GM12875 (cell line): ENCODE measurements around the gene TOR1AIP1.

Experiments
- H3K4me3 ChIP-seq: one replicate; pipeline ENCODE4 v1.5.1; 2011; ENCODE audit warnings: low read depth, low read length, control low read depth
- TF ChIP-seq, protein P1 (sequence below): IDR thresholded peaks from 2 replicates; pipeline ENCODE4 v1.5.1; 2011; ENCODE audit warnings: low read depth, mild to moderate bottlenecking, control low read depth, inconsistent platforms, low read length, moderate library complexity, borderline replicate concordance; ENCODE audit not compliant: insufficient read depth

TOR1AIP1 gene

DNA sequence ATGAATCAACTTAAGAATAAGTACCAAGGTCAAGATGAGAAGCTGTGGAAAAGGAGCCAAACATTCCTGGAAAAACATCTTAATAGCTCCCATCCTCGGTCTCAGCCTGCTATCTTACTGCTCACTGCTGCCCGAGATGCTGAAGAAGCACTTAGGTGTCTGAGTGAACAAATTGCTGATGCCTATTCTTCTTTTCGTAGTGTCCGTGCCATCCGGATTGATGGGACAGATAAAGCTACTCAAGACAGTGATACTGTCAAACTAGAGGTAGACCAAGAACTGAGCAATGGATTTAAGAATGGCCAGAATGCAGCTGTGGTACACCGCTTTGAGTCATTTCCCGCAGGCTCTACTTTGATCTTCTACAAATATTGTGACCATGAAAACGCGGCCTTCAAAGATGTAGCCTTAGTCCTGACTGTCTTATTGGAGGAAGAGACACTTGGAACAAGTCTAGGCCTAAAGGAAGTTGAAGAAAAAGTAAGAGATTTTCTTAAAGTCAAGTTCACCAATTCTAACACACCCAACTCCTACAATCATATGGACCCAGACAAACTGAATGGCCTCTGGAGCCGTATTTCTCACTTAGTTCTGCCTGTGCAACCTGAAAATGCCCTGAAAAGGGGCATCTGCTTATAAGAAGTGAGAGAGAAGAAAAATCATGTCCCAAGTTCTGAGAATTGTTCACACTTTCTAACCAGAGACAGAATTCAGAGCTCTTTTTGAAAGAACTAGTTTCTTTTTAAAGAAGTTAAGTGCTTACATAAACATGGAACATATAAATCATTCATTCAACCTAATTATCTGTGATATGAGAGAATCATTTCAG is 35.7 kb downstream of the TOR1AIP1 start:
- H3K4me3 ChIP-seq, result no peak overlapping the region
- TF ChIP-seq, protein P1, sequence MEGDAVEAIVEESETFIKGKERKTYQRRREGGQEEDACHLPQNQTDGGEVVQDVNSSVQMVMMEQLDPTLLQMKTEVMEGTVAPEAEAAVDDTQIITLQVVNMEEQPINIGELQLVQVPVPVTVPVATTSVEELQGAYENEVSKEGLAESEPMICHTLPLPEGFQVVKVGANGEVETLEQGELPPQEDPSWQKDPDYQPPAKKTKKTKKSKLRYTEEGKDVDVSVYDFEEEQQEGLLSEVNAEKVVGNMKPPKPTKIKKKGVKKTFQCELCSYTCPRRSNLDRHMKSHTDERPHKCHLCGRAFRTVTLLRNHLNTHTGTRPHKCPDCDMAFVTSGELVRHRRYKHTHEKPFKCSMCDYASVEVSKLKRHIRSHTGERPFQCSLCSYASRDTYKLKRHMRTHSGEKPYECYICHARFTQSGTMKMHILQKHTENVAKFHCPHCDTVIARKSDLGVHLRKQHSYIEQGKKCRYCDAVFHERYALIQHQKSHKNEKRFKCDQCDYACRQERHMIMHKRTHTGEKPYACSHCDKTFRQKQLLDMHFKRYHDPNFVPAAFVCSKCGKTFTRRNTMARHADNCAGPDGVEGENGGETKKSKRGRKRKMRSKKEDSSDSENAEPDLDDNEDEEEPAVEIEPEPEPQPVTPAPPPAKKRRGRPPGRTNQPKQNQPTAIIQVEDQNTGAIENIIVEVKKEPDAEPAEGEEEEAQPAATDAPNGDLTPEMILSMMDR, result no peak

DNA sequence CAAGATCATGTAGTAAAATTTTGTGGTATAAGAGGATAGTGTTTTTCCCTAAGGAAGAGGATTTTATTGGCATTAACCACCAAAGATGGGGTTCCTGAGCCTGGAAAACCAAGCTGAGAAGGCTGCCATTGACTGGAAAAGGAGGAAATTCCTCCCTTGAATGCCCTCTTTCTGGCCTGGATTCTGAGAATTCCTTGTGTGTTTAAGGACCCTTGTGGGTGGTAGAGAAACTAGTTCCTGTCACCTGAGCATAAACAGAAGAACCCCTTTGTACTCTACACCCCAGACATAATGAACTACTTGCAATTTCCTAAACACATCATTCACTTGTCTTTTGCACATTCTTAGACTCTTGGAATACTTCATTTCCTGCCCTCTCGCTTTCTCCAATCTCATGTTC is 39.4 kb downstream of the TOR1AIP1 start:
- TF ChIP-seq, protein P1, result no peak
- H3K4me3 ChIP-seq, result no peak overlapping the region

DNA sequence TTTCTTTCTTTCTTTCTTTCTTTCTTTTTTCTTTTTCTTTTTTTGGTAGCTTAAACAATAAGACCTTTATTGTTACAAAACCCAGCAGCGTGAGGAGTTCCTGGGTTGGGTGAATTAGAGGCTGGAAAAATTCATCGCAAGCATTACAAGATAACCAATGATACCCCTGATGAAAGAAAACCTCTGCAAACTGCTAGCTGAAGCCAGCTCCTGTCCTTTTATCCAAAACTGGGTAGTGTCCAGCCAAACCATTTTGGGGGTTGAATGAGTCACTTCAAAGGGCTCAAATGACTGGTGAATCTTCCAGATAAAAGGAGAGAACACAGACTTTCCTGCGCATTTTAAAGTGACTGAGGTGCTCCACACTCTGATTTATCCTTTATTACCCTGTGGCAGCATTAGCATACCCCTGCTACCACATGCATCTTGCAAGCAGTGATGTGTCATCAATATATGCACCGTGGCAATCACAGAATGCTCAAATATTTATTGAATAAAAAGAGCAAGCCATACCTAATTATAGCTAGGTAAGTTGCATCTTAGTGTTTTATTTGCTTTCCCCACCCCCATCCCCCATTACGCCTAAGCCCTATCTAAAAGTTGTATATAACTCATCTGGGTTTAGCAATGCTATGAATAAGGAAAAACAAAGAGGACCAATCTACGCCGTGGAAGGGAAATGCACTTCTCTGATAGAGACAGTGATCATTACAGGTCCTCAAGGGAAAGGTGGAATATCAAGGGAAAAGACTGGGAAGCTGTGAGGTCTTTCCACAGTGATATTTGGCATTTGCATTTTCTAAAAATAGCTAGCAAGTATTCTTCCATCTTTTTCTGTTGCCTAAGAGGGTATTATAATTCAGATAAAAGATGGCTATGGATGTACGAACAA is 40.1 kb downstream of the TOR1AIP1 start:
- TF ChIP-seq, protein P1, result no peak

DNA sequence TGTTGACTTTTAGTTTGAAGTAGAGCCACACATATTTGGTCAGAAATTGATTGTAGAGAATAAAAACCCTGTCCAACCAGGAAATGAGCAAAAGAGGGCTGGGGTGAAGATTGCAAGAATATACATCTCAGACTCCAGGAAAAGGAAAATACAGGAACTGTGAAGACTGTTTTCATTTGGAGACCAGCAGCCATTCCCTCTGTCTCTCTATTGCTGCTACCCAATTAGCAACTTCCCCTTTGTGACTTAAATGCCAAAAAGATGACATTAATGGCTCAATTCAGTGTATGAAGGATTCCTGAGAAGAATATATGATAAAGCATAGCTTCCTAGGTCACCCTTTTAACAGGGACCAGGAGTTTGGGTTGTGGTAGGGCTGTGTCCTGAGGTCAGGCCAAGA is 40.9 kb downstream of the TOR1AIP1 start:
- H3K4me3 ChIP-seq, result no peak overlapping the region
- TF ChIP-seq, protein P1, result no peak

More for the DNA sequence above, 40.1 kb downstream of the TOR1AIP1 start:
- no peak overlapping the region for H3K4me3 ChIP-seq

DNA sequence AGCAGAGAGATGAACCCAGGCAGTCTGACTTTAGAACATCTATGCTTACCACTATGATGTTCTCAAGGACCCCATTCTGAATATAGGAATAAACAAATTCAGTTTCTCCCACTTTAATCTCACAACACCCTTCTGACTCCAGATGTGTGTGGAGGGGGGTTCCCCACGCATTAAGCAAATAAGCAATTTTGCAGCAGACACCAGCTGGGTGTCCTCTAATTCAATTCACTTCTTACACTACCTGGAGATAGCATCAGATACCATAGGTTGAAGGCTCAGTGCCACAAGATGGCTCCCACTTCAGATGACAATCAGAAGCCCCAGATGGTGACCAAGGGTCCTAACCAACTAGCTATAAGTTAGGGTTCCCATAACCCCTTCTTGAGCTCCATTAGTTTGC is 42.2 kb downstream of the TOR1AIP1 start:
- TF ChIP-seq, protein P1, result no peak

DNA sequence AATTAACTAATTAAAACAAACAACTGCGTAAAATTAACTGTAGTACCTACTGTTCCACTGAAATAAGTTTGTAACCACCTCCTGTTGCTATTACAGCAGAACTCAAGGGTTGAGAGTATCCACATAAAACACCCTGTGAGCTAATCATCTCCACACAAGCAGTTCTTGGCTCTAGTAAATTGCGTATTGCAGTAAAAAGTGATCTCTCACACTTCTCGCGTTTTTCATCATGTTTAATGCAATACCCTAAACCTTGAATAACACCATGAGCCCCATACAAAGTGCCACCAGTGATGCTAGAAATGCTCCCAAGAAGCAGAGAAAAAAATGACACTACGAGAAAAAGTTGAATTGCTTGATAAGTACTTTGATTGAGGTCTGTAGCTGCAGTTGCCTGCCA is 43.2 kb downstream of the TOR1AIP1 start:
- no peak overlapping the region for H3K4me3 ChIP-seq
- TF ChIP-seq, protein P1, result no peak

More for the DNA sequence above, 42.2 kb downstream of the TOR1AIP1 start:
- H3K4me3 ChIP-seq, result no peak overlapping the region
